IPS-11a (cell line): ENCODE results near the gene EZR.

Source experiments
- H3K4me3 ChIP-seq: one replicate; pipeline ENCODE4 v1.5.1; 2013; ENCODE audit warnings: low read depth, low read length, control low read depth

The EZR gene

DNA sequence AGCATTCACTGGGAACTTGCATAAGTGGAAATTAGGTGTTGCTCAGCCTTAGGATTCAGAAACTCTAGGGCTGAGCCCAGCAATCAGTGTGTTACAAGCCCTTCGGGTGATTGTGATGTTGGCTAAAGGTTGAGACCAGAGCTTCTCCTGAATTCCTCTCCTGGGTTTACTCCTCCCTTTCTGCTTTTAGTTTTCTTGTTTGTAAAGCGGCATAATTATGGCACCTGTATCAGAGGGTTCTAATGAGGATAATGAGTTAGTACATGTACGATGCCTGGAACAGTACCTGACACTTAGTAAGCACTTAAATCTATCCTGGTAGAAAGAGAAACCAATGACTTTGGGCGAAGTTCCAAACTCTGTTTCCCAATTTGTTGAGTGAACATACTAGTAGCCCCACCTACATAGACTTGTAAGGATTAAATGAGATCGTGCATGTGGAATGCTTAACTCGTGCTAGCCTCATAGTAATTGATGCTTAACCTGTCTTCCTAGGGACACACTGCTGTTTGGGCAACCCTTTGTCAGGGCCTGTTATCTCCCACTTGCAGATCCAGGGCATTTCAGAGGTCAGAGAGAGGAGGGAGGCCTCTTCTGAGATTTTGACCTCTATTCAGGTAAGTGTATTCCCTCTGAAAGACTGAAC is 932 bp upstream of the EZR start:
- H3K4me3 ChIP-seq: no peak overlapping the region

DNA sequence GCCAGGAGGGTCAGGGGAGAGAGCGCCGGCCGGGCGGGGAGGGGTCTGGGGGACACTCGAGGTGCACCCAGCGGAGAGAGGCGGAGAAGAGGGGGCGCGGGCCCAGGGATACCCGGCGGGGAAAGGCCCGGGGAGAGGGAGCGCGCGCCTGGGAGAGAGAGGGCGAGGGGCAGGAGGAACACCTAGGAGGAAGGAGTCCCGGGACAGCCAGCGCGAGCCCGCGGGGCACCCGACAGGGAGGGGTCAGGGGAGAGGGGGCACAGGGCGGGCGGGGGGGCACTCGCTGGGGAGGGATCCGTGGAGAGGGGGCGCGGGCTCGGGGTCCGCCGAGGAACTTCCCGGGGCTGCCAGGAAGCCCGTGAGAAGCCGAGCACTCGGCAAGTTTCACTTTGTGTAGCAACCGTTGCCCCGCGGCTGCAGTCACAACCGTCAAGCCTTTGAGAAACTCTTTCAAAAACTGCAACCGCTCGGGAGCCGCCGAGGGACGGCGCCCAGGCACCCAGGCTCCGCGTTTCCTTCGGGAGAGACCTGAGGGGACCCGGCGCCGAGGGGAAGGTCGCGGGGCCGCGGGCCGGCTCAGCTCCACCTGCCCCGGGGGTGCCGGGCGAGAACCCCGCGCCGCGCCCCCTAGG is 471 bp downstream of the EZR start:
- peak overlapping the region; percentile 87 for H3K4me3 ChIP-seq

DNA sequence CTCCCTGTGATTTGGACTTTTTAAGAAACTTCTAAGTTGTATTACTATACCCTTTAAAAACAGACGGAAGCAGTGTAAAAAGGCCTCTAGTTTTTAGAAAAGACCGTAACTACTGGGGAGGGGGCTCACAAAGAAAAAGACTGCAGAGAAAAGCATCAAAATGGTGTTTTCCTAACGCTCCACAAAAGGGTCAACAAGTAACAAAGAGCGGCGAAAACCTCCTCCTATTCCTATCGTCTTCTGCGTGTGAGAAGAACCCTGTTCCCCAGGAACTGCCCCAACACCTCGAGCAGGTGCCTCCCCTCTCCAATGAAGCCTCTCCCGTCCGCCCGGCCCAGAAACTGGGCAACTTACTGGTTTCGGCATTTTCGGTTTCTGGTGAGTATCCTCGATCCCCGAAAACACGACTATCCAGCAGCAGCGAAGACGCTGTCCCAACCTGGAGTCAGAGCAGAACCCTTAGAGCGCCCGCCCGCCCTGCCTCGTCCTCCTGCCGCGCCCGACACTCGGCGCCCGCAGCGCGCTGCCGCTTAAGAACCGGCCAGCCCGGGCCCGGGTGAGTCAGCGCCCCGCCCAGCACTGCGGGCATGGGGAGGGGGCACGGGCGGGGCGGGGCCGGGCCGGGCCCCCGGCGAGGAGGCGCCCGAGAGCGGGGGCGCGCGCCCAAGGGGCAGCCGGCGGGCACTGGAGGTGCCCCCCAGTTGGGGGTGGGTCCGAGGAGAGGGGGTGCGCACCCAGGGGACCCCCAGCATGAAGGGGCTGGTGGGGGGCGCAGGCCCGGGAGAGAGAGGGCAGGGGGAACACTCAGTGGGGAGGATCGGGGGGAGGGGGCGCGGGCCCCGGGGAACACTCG is 1.2 kb downstream of the EZR start:
- H3K4me3 ChIP-seq: peak overlapping the region; percentile 87

DNA sequence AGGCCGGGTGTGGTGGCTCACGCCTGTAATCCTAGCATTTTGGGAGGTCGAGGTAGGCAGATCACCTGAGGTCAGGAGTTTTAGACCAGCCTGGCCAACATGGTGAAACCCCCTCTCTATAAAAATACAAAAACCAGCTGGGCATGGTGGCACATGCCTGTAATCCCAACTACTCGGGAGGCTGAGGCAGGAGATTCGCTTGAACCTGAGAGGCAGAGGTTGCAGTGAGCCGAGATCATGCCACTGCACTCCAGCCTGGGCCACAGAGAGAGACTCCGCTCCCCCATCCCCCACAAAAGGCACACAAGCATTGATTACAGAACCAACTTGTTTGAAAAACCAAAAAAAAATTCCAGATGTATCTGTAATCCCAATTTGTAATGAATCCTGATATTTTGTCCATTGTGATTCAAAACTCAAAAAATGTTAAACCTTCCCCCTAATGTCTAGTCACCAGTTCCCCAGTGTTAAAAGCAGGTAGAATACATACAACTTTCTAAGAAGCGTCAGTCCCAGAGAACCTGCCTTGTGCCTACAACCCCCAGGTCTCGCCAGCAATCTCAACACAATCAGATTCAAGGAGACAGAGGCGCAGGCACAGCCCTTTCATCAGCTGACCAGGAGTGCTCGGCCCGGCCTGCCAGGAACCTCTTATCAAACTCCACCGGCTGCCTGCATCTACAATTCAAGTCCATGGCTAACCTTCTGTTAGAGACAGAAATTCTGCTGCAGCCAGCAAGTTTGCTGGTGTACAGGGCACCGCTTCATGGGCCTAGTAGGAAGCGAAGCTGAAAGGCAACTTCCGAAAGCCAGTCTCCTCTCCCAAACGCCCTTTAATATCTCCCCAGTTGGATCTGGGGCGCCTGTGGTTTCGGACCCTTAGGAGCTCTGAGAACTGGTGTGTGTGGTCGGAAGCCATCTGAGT is 2.1 kb downstream of the EZR start:
- peak overlapping the region; percentile 87 for H3K4me3 ChIP-seq

DNA sequence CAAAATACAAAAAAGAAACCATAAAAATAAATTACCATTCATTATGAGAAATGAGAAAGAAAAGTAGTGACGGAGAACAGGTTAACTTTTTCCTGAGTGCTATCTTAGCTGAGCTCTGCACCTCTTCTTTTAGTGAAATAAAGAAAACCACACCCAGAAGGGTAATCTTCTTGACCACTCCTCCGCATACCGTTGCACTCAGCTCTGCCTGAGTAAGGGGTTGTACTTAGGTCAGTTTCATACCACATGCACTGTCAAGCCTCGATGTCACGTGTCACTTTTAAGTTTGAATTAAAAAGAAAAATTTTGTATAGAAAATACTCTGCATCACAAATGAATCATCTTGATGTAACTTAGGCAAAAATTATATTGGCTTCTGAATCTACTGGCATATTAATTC is 2.8 kb downstream of the EZR start:
- peak overlapping the region; percentile 87 for H3K4me3 ChIP-seq

DNA sequence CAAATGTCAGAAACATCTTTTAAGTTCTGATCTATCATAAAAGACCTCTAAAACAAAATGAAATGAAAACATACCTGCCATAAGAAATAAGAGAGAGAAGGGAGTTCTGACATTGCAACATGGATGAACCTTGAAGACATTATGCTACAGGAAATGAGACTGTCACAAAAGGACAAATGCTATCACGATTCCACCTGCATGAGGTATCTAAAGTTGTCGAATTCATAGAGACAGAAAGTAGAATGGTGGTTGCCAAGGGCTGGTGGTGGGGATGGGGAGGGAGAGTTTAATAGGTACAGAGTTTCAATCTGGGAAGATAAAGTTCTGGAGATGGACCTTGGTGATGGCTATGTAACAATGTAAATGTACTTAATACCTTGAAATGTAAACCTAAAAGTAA is 3.3 kb downstream of the EZR start:
- peak overlapping the region; percentile 87 for H3K4me3 ChIP-seq

DNA sequence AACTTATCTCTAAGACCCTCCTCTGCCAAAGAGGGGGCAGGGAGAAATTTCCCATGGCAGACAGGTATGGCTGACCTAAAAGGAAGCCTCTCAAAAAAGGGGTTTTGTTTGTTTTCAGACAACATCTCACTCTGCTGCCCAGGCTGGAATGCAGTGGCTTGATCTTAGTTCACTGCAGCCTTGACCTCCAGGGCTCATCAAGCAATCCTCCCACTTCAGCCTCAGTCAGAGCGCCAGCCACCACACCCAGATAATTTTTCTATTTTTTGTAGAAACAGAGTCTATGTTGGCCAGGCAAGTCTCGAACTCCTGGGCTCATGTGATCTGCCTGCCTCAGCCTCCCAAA is 3.8 kb downstream of the EZR start:
- peak overlapping the region; percentile 87 for H3K4me3 ChIP-seq

DNA sequence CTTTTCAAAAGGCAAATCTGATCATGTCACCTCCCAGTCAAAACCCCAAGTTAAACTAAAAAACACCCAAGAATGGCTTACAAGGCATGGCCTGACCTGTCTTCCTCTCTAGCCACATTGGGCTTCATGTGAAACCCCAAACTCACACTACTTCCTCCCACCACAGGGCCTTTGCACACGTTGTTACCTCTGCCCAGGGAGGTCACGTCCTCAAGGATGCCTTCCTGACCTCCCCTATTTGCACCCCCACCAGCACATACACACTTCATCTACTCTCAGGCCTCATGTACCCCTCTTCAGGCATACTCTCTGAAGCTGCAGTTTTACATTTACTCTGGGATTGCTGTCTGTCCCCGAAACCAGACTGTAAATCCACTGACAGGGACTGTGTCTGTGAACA is 6.1 kb downstream of the EZR start:
- H3K4me3 ChIP-seq: no peak overlapping the region

DNA sequence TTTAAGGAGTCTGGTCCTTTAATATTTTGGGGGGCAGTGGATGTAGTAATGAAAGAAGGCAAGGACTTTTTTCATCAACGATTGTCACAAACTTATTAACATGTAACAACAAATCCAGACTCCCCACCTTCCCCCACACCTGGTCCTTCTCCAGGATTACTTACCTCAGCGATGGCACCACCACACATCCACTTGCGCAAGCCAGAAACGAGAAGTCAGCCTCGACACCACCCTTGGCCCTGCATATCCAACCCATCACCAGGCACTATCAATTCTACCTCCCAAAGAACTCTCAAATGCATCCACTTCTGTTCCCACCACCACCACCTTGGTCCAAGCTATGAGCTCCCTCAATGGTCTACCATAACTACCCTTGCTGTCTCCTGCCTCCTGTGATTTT is 6.6 kb downstream of the EZR start:
- H3K4me3 ChIP-seq: no peak overlapping the region

DNA sequence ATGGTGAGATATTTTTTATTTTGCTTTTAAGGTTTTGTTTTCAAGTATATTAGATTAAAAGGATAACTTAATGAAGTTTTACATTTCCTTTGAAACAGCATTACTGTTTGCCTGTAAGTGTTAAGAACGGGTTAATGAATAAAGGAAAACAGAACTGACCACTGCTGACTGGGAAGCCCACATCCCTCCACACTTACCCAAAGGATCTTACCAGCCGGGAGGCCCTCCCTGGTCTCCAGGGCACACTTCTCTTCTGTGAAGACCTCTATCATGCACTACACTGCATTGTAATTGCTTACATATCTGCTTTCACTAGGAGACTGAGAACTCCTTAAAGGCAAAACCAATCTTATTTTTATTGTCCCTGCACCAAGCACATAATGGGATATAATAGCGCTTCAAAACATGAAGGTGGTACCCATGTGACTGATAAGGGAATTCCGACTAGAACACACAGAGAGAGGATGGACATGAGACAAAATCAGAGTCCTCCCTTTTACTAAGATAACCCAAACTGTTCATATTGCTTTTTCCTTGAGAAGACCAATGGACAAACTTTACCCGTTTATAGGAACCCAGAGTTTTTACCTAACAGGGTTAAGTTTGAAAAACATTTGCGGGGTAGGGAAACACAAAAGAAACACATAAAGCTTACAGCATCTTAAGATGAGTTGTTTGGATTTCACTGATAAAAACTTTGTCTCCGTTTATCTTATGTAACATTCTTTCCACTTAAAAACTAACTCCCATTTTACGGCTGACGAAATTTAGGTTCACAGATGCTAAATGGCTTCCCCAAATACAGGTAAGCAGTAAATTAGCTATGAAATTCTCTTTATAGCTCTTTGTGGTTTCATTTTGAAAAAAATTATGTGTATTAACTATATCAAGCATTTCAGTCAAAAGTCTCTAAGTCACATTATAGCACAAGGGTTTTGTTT is 8.7 kb downstream of the EZR start:
- H3K4me3 ChIP-seq: no peak overlapping the region

DNA sequence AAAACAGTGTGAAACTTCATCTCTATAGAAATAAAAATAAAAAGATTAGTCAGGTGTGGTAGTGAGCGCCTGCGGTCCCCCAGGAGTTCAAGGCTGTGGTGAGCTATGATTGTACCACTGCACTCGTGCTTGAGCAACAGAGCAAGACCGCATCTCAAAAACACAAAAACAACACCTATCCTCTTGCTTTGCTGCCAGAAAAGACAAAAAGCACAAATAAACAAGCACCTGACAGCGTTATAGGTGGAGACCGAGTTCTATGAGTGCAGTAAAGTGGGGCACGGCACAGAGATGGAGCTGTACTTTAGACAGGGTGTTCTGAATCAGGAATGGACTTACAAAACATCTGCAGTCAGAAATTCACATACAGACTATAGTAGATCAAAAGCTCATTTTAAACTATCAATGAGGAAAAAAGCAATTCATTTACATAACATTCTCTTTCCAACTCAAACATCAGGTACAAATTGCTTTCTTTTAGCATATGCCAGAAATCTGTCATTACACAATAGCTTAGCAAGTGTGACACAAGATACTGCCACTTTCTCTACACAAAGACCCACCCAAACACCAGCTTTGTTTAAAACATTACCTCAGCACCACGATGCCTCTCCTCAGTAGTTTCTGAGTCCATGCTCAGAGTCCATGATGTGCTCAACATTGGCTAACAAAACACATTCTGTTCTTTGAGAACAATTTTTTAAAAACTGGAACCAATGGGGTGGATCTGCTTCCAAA is 10.1 kb downstream of the EZR start:
- H3K4me3 ChIP-seq: no peak overlapping the region

DNA sequence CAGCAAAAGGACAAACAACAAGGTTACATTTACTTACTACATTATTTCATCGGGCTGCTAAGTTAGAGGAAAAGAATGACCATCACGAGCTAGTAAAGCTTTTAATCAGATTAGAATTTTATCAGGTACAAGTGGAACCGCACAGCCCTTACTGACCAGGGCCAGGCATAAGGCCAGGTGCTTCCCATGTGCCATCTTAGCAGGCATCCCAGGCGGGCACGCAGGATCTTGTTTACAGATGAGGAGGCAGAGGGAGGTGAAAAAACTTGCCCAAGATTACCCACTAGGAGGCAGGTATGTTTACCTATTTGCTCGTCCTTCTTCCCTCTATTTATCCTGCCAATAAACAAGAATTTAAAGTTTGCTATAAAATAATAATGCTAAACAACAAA is 10.7 kb downstream of the EZR start:
- H3K4me3 ChIP-seq: no peak overlapping the region

DNA sequence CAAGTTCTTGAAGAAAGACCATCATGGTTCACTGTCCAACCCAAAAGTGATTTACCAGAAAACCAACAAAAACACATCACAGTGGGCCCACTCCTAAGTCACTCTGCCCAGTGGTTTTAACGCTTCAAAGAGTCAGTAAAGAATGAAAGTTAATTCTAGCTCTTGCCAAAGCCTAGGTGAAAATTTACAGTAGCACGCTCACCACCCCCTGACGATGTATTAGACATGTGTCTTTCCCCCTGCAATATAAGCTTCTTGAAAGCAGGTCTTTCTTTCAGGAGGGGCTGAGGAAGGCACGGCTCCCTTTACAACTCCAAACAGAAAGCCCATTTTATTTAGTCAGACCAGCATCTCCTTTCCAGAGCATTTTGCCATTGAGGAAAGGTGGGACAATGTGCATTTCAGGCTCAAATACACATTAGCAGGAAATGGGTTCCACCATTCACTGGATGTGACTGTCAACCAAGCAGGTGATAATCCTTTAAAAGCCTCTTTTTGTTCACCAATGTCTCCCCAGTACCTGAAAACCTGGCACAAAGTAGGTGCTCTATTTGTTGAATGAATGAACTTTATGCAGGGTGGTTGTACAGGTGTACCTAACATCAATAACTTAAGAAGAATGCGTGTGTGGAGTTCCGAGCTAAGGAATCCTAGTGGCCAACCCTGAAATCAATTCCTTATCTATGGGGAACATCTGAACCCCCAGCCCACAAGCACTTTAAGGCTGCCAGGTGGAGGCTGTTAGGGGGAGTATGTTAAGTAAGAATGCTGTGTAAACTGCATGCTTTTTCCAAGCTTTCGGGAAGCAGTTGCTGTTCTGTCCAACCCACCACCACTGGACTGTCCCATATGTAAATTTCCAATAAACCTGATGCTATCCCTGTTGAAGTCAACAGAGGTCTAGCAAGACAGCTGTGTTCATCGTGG is 11.4 kb downstream of the EZR start:
- H3K4me3 ChIP-seq: no peak overlapping the region

DNA sequence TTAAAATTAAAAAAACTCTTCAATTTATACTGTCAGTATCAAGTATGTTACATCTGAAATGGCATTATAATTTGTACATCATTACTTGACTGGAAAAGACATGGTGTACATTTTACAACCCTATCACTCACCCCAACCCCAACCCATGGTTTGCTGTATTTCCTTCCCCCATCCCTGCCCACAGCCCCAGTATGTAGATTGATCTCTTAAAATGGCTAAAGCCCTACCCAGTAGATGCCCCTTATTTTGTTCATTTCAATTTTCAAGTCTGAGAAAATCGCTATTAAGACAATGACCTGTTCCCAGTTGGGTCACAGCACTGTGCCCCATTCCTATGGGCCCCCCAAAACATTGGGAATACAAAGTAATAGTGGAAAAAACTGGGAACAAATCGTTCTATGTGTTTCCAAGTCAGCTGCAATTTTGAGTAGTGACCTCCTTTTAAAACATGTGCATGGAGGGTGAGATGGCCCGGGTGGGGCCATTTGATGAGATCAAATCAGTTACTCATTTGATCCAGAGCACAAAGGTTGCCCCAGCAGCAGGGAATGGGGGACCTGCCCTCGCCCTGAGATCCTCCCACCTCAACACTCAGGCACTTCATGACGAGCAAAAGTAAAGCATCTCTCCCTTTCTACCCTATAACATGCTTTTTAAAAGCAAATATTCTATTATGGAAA is 13.3 kb downstream of the EZR start:
- H3K4me3 ChIP-seq: no peak overlapping the region

DNA sequence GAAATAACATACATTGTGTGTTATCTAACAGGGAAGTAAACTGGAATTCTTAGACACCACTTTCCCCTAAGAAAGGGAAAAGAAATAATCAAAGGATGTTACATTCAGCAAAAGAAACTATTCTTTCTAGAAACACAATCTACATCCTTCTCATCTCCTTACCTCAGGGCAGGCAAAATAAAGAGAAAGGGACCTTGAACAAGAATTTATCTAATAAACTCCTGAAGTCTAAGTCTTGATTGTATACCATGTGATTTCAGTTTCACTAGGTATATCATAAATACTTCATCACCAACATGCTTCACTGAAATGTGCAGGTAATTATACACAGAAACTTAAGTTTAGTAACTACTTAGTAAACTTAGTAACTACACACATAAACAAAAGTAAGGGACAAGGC is 15.0 kb downstream of the EZR start:
- no peak overlapping the region for H3K4me3 ChIP-seq

DNA sequence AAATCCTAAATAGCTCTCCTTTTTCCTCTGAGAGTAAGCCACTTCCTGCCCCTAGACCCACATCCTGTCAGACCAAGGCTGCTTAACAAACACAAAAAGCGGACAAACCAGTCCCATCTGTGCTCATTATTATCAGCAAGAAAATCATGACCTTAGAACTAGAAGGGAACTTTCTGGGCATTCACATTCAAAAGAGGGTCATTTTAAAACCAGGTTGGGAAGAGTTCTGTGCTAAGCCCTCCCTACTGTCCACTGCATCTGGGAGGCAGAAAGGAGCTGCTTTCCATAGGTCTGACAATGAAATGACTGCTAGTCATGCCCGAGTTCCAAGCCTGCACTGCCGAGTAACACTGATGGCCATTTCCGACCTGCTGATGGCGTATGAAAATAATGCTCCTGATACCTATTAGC is 15.4 kb downstream of the EZR start:
- H3K4me3 ChIP-seq: no peak overlapping the region

DNA sequence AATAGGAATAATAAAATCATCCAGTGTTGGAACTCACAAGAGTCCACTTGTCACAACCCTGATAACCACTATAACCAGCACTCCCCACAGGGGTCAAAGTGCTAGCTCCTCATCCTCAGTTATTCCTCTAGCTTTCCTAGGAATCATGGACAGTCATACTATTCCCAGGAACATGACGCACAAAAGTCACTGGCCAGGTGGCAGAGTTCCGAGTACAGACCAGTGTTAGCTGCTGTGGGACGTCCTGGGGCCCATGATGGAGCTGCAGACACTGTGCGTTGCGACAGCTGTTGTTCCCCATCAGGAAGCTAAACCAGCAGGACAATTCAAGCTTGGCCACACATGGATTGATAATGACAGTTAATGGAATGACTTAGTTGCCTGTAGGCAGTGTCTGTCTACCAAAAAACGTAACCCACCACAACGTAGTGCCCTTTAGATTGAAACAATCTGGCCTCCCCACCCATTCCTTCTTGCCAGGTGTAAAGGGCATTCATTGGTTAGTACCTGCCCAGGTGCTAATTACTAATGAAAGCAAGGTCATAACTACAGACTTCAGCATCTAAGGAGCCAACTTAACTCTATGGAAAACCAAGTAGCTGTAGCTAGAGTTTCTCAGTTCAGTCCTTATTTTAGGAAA is 17.4 kb downstream of the EZR start:
- H3K4me3 ChIP-seq: no peak overlapping the region
